Natural killer cell (primary cell): ENCODE results near the gene SH2D7. TPM values are rescaled to one million over a fixed set of nuclear protein-coding genes. Genes with fewer than 3 reads are reported as not detected.

Experiments
- ATAC-seq, 3 donors: fragments of 150-1000 bp in 2 of 3; fragments of 200-7000 bp in 1 of 3; cut with Tn5 transposase; 1 replicate in 1 of 3; 2 replicates in 2 of 3; pipeline ENCODE4 v1.10.0; 2021; ENCODE audit warnings: mild to moderate bottlenecking in 2 of 3, moderate library complexity in 2 of 3
- DNase-seq, 2 donors: peaks; one replicate each; pipeline versions ENCODE4 v3.0.0 to v3.0.0-alpha.2; 2013 to 2021; ENCODE audit warnings: mixed read lengths in 1 of 2
- H3K27ac ChIP-seq: one replicate; pipeline ENCODE4 v1.5.1; 2013; ENCODE audit warnings: mild to moderate bottlenecking, low read length
- H3K27me3 ChIP-seq: one replicate; pipeline ENCODE4 v1.6.1; 2013; ENCODE audit warnings: low read length; ENCODE audit not compliant: control insufficient read depth, insufficient read depth
- H3K36me3 ChIP-seq: one replicate; pipeline ENCODE4 v1.6.1; 2013; ENCODE audit warnings: low read length; ENCODE audit not compliant: control insufficient read depth, insufficient read depth
- H3K4me1 ChIP-seq: one replicate; pipeline ENCODE4 v1.6.1; 2013; ENCODE audit warnings: low read length; ENCODE audit not compliant: control insufficient read depth, insufficient read depth
- H3K4me3 ChIP-seq: one replicate; pipeline ENCODE4 v1.5.1; 2013; ENCODE audit warnings: low read length
- H3K9me3 ChIP-seq: one replicate; pipeline ENCODE4 v1.6.1; 2013; ENCODE audit warnings: low read length; ENCODE audit not compliant: control insufficient read depth, insufficient read depth
- H3K27ac Mint-ChIP-seq, 2 donors: one replicate each; pipeline ENCODE4 v1.8.0; 2022; ENCODE audit warnings: mild to moderate bottlenecking in 2 of 2, mixed read lengths in 2 of 2, moderate library complexity in 1 of 2
- H3K27me3 Mint-ChIP-seq, 2 donors: one replicate each; pipeline ENCODE4 v1.8.0; 2022; ENCODE audit warnings: low read depth in 2 of 2, mixed read lengths in 2 of 2
- H3K36me3 Mint-ChIP-seq: one replicate; pipeline ENCODE4 v1.8.0; 2022; ENCODE audit warnings: mixed read lengths
- H3K4me1 Mint-ChIP-seq, 2 donors: one replicate each; pipeline ENCODE4 v1.8.0; 2022; ENCODE audit warnings: mixed read lengths in 2 of 2
- H3K4me3 Mint-ChIP-seq: one replicate; pipeline ENCODE4 v1.8.0; 2022; ENCODE audit warnings: mild to moderate bottlenecking, moderate library complexity, mixed read lengths
- H3K9me3 Mint-ChIP-seq, 2 donors: one replicate each; pipeline ENCODE4 v1.8.0; 2022; ENCODE audit warnings: mixed read lengths in 2 of 2
- WGBS: methylation state at CpG from one replicate; pipeline ENCODE4 v1.1.7; 2013; ENCODE audit warnings: missing lambda C conversion rate; ENCODE audit not compliant: insufficient coverage; 5-methylcytosine and 5-hydroxymethylcytosine counted together
- intact Hi-C: fragments of 100-400 bp; cut with micrococcal nuclease; formaldehyde crosslinking; loops from one replicate; pipeline ENCODE4 v1.14.2; 2022
- total RNA-seq, 4 donors: library from RNA; stranded (reverse); fragments of 120-200 nt in 1 of 4; gene quantifications; one replicate each; pipeline versions ENCODE4 v1.2.3 to v1.2.4, GENCODE V29; 2013 to 2022
- TF ChIP-seq, protein P1 (sequence below): fragments of 200-600 bp; IDR thresholded peaks from one replicate; pipeline ENCODE4 v1.8.0; 2022; ENCODE audit warnings: antibody characterized with exemption

SH2D7 gene
- total RNA-seq, 3 donors from 2014 or later (not counting 1 experiment from before 2014, with no cell fraction given): not detected

DNA sequence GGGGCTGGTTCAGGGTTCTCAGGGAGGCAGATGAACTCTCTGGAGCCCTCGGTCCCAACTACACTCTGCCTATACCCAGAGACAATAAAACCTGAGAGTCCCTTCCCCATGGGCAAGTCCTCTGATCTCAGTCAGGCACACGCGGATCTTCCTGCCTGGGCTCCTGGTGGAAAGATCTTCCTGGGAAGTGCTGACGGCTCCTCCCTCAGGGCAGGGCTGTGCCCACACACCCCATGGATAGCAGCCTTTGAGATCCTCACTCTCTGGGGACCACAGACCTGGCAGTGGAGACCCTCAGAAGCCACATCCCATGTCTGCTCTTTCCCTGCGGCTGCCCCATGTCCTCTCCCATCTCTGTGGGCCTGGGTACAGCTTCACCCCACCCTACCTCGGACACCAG lies 10.4 kb downstream of the SH2D7 start:
- Histone ChIP-seq H3K27ac (peak overlapping the region; percentile 43), H3K36me3 (no peaks in the 10 kb centered on the region), H3K4me1 (peaks cover 59% of the 10 kb centered on the region), H3K9me3 (no peaks in the 10 kb centered on the region), H3K4me3 (no peak overlapping the region), H3K27me3 (no peaks in the 10 kb centered on the region)
- Mint-ChIP-seq H3K4me3 (no peak overlapping the region), H3K4me1 (peaks cover 46 to 48% of the 10 kb centered on the region in 2 donors), H3K9me3 (no peaks in the 10 kb centered on the region), H3K36me3 (no peaks in the 10 kb centered on the region), H3K27me3 (no peaks in the 10 kb centered on the region), H3K27ac (peak overlapping the region in 1 of 2 donors; percentile 69)
- TF ChIP-seq, protein P1, sequence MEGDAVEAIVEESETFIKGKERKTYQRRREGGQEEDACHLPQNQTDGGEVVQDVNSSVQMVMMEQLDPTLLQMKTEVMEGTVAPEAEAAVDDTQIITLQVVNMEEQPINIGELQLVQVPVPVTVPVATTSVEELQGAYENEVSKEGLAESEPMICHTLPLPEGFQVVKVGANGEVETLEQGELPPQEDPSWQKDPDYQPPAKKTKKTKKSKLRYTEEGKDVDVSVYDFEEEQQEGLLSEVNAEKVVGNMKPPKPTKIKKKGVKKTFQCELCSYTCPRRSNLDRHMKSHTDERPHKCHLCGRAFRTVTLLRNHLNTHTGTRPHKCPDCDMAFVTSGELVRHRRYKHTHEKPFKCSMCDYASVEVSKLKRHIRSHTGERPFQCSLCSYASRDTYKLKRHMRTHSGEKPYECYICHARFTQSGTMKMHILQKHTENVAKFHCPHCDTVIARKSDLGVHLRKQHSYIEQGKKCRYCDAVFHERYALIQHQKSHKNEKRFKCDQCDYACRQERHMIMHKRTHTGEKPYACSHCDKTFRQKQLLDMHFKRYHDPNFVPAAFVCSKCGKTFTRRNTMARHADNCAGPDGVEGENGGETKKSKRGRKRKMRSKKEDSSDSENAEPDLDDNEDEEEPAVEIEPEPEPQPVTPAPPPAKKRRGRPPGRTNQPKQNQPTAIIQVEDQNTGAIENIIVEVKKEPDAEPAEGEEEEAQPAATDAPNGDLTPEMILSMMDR: no peak
- 94% methylated on average over 6 of the region's 6 CpGs for WGBS
- DNase-seq (no peak), ATAC-seq (no peak)
- intact Hi-C loops: loop anchor here (5.0 kb wide), 1 partner anchor 35 kb away; no protein-coding TSS in a partner anchor

DNA sequence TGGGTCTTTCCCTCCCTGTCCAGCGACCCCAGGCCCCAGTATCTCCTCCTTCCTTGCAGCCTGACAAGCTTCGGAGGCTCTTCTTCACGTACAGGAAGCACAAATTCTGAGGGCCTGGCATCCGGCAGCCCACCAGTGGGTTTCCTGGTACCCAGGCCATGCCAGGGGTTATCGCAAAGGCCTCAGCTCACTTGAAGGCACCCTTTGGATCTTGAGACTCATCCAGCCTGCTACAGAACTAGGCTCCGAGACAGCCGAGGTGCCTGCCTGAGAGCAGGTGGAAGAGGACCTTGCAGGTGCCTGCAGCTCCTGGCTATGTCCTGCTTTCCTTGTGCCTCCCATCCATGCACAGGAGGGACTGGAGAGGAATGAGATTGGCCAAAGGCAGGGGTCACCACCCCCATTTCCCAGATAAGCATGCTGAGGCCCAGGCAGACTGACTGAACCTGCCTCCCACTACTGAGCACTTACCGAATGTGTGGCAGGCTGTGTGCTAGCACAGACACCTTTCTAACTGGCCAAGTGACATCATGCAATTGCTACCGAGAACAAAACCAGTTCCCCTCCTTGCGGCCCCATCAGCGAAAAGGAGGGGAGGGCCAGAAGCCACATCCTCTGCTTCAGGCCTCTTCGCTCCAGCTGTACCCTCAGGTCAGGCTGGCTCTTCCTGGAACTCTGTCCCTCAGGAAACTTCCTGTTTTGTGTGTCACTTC lies 11.2 kb downstream of the SH2D7 start:
- Mint-ChIP-seq H3K36me3 (no peaks in the 10 kb centered on the region), H3K4me1 (peaks cover 46 to 48% of the 10 kb centered on the region in 2 donors), H3K4me3 (peak overlapping the region; percentile 67), H3K9me3 (no peaks in the 10 kb centered on the region), H3K27ac (peak overlapping the region; percentile 48 to 69), H3K27me3 (no peaks in the 10 kb centered on the region)
- ATAC-seq (peak; percentile 76 to 79 (median 77)), DNase-seq (peak; percentile 56 to 78)
- Histone ChIP-seq H3K4me1 (peaks cover 67% of the 10 kb centered on the region), H3K27ac (peak overlapping the region; percentile 43), H3K36me3 (no peaks in the 10 kb centered on the region), H3K4me3 (no peak overlapping the region), H3K27me3 (no peaks in the 10 kb centered on the region), H3K9me3 (no peaks in the 10 kb centered on the region)
- WGBS: 50% methylated on average over 12 of the region's 12 CpGs
- TF ChIP-seq, protein P1: no peak
- intact Hi-C loops: loop anchor here (5.0 kb wide), 1 partner anchor 36 kb away; no protein-coding TSS in a partner anchor

DNA sequence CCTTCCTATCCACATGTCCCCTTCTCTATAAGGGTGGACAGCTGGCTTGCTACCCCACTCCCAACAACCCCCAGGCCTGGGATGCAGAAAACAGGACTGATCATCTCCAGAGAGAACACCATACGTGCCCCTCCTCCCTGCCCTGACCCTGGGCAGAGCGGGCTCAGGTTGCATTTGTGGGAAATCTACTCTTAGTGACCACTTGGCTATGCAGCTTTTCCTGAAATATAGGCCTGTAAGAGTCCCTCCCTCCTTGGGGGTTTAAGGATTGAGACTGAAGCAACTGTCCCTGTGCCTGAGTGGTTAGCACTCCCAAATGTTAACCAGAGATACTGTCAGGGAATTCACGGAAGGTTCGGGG lies 11.7 kb downstream of the SH2D7 start:
- ATAC-seq (peak in 1 of 3 donors; percentile 11), DNase-seq (no peak)
- TF ChIP-seq, protein P1: no peak
- Histone ChIP-seq H3K36me3 (no peaks in the 10 kb centered on the region), H3K9me3 (no peaks in the 10 kb centered on the region), H3K27ac (peak overlapping the region; percentile 41), H3K27me3 (no peaks in the 10 kb centered on the region), H3K4me3 (no peak overlapping the region), H3K4me1 (peaks cover 69% of the 10 kb centered on the region)
- Mint-ChIP-seq H3K27me3 (no peaks in the 10 kb centered on the region), H3K4me3 (peak overlapping the region; percentile 67), H3K36me3 (no peaks in the 10 kb centered on the region), H3K9me3 (no peaks in the 10 kb centered on the region), H3K4me1 (peaks cover 46 to 48% of the 10 kb centered on the region in 2 donors), H3K27ac (peak overlapping the region; percentile 48 to 69)
- WGBS: 72% methylated on average over 4 of the region's 4 CpGs
- intact Hi-C loops: loop anchor here (5.0 kb wide), 1 partner anchor 37 kb away; no protein-coding TSS in a partner anchor
